ENCODE results near the gene CBLL2. TPM values are rescaled to one million over a fixed set of nuclear protein-coding genes. Genes with fewer than 3 reads are reported as not detected.

The CBLL2 gene
- total RNA-seq, 1 experiment from 2014 or later: not detected

GRCh38 chrX:22246620-22247019 lies 26.1 kb upstream of the CBLL2 start:
- H2BK15ac ChIP-seq (ENCODE audit: low read depth, low read length): no peak overlapping the region
- no peak overlapping the region for H4K8ac ChIP-seq (replicated peaks; ENCODE audit: insufficient read length, low read depth, low read length)
- no peak overlapping the region for H2AFZ ChIP-seq (ENCODE audit: low read length)
- no peaks in the 10 kb centered on the region for H3K27me3 ChIP-seq (ENCODE audit: insufficient read depth, low read length)
- H3K27me3 Mint-ChIP-seq (ENCODE audit: low read depth): no peaks in the 10 kb centered on the region; the same call in 1 of the 2 replicates
- DNase-seq: no peak
- H2BK12ac ChIP-seq (ENCODE audit: insufficient read length, low read depth, low read length): no peak overlapping the region
- TF ChIP-seq, protein P1, sequence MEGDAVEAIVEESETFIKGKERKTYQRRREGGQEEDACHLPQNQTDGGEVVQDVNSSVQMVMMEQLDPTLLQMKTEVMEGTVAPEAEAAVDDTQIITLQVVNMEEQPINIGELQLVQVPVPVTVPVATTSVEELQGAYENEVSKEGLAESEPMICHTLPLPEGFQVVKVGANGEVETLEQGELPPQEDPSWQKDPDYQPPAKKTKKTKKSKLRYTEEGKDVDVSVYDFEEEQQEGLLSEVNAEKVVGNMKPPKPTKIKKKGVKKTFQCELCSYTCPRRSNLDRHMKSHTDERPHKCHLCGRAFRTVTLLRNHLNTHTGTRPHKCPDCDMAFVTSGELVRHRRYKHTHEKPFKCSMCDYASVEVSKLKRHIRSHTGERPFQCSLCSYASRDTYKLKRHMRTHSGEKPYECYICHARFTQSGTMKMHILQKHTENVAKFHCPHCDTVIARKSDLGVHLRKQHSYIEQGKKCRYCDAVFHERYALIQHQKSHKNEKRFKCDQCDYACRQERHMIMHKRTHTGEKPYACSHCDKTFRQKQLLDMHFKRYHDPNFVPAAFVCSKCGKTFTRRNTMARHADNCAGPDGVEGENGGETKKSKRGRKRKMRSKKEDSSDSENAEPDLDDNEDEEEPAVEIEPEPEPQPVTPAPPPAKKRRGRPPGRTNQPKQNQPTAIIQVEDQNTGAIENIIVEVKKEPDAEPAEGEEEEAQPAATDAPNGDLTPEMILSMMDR (conservative IDR thresholded peaks at IDR 0.05): no peak
- no peak overlapping the region for H4K91ac ChIP-seq (ENCODE audit: insufficient read length, low read depth, low read length)
- no peak overlapping the region for H3K4me2 ChIP-seq (ENCODE audit: insufficient read depth, insufficient read length, low read length)
- H3K36me3 Mint-ChIP-seq (ENCODE audit: insufficient read depth in 1 of 3, low read depth in 3 of 3): peaks cover 0 to 6% (median 3%) of the 10 kb centered on the region in 3 experiments; a peak in 2 of 7 replicates
- no peak overlapping the region for H3K4ac ChIP-seq (ENCODE audit: low read depth, low read length)
- no peak overlapping the region for H3T11ph ChIP-seq (ENCODE audit: low read length)
- no peaks in the 10 kb centered on the region for H3K23me2 ChIP-seq (ENCODE audit: insufficient read length, low read depth, low read length, poor library complexity, severe bottlenecking)
- H2BK5ac ChIP-seq (ENCODE audit: insufficient read length, low read length): no peak overlapping the region
- no peak overlapping the region for H3K14ac ChIP-seq (ENCODE audit: insufficient read depth, low read length)
- peaks cover under 1% of the 10 kb centered on the region for H3K9me3 ChIP-seq (ENCODE audit: control insufficient read depth, low read depth, low read length)
- H3K4me1 Mint-ChIP-seq: 0 out of 4 replicates have a peak, but pooled peaks cover 0 to 4% of the 10 kb centered on the region in 2 experiments
- H3K79me2 ChIP-seq (ENCODE audit: insufficient read depth, low read length): no peaks in the 10 kb centered on the region; the same call in 1 of the 2 replicates
- no peak overlapping the region for H2AK5ac ChIP-seq (ENCODE audit: insufficient read length, low read length)
- no peak overlapping the region for H3K23ac ChIP-seq (ENCODE audit: insufficient read length, low read depth, low read length)
- no peak overlapping the region for H3K4me3 Mint-ChIP-seq
- no CpG with 5 or more reads among the region's 2 CpGs for WGBS (ENCODE audit: extremely low coverage, insufficient read length, low lambda C conversion rate)
- no peaks in the 10 kb centered on the region for H3K79me1 ChIP-seq (ENCODE audit: insufficient read depth, low read depth, low read length, poor library complexity, severe bottlenecking)
- no peak overlapping the region for H3K9ac ChIP-seq (ENCODE audit: extremely low read depth, insufficient read length, low read length)
- H3K9me3 Mint-ChIP-seq: peaks cover 13 to 39% of the 10 kb centered on the region in 2 experiments
- H3K18ac ChIP-seq (ENCODE audit: insufficient read length, low read depth, low read length): no peak overlapping the region
- no peak overlapping the region for H3K56ac ChIP-seq (ENCODE audit: insufficient read length, low read depth, low read length)
- no peaks in the 10 kb centered on the region for H3K4me1 ChIP-seq (ENCODE audit: insufficient read depth, low read length)
- H3K27ac Mint-ChIP-seq: no peak overlapping the region
- no peak overlapping the region for H2BK120ac ChIP-seq (ENCODE audit: low read depth, low read length, poor library complexity, severe bottlenecking)
- H2BK20ac ChIP-seq (ENCODE audit: low read depth, low read length, poor library complexity, severe bottlenecking): no peak overlapping the region
- no peak overlapping the region for H4K5ac ChIP-seq (ENCODE audit: insufficient read length, low read depth, low read length)
- no peaks in the 10 kb centered on the region for H4K20me1 ChIP-seq (ENCODE audit: control insufficient read depth, insufficient read depth, insufficient read length)
- H3K27ac ChIP-seq (ENCODE audit: insufficient read length, low read depth, low read length): no peak overlapping the region

Data from H9 (cell line).